ENCODE data around the gene NFATC2IP.
"Not testable (repeated sequence)": the region's sequence is repeated elsewhere in the genome, so short reads cannot be mapped to it uniquely, and the experiment has no call there.

NFATC2IP gene

DNA sequence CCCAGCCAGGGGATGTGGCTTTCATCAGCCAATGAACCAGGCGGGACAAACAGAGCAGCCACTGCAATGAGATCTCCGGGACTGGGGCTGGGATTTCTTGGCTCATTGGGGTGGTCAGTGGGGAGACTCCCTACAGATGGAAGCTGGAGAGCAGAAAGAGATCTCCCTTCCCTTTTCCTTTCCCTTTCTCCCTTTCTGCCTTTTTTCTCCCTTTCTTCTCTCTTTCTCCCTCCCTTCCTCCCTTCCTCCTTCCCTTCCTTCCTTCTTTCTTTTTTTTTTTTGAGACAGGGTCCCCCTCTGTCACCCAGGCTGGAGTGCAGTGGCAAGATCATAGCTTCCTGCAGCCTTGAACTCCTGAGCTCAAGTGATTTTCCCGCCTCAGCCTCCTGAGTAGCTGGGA is 48.1 kb downstream of the NFATC2IP start:
- no peak for DNase-seq (ENCODE audit: low read depth)

DNA sequence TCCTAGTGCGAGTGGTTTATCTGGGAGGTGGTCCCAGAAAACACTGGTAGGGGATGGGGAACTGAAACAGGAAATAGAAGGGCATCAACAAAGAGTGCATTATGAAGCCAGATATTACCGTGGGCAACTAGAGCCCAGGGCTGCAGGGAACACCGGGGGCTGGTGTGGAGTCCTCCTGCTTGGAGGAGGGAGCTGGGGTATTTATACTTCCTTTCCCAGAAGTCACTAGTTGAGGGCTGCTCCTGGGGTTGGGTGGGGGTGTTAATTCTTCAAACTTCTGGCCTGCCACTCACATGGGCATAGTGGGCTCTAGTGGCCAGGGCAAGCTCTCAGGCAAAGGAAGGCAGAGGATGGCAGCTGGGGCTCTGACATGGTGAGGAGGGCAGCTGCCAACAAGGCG is 48.8 kb downstream of the NFATC2IP start:
- DNase-seq (ENCODE audit: low read depth), result no peak

DNA sequence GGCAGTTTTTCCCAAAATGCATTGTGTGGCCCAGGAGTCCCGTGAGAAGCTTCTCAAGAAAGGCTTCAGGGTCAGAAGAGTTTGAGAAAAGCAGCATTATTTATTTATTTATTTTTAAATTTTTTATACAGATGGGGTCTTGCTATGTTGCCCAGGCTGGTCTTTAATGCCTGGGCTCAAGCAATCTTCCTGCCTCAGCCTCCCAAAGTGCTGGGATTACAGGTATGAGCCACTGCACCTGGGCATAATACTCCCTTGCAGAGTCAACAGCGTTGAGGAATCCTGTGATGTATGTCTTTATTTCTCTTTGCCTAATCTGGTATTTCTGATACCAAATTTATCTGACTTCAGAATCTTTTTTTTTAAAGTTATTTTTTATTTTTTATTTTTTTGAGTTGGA is 49.3 kb downstream of the NFATC2IP start:
- DNase-seq (ENCODE audit: low read depth), result no peak

DNA sequence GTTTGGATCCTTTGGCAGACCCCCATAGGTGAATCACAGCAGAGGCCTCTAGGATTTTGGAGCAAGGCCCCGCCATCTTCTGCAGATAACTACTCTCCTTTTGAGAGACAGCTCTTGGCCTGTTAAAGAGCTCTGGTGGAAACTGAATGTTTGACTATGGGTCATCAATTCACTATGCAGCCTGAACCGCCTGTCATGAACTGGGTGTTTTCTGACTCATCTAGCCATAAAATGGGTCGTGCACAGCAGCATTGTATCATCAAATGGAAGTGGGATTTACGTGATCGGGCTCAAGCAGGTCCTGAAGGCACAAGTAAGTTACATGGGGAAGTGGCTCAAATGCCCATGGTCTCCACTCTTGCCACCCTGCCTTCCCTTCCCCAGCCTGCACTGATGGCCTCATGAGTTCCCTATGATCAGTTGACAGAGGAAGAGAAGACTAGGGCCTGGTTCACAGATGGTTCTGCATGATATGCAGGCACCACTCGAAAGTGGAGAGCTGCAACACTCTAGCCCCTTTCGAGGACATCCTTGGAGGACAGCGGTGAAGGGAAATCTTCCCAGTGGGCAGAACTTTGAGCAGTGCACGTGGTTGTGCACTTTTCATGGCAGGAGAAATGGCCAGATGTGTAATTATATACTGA is 53.9 kb downstream of the NFATC2IP start:
- not testable (repeated sequence) for DNase-seq (ENCODE audit: low read depth)

DNA sequence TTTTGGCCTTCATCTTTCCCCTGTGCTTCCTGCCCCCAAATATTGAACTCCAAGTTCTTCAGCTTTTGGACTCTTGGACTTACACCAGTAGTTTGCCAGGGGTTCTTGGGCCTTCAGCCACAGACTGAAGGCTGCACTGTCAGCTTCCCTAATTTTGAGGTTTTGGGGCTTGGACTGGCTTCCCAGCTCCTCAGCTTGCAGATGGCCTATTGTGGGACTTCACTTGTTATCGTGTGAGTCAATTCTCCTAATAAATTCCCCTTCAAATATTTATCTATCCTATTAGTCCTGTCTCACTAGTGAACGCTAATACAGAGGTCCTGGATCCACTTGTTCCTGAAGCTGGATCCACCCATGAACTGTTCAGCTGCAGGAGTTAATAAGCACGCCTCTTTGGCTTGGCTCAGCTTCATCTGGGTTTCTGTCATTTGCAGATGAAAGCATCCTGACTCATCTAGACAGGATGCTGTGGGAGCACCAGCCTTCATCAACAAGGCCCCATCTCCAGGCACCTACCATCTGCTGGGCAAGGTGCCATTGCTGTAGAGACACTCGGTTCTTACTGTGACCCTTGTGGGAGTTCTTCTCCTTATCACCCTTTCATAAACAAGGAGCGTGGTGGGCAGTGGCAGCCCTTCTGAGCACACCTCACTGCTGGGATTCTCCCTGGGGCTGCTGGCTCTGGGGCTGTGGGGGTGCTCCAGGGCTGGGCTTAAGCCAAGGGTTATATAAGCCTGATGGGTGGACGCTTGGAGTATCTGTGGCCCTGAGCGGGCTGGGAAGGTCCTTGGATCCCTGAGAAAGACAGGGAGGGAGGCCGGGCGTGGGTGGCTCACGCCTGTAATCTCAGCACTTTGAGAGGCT is 57.2 kb downstream of the NFATC2IP start:
- DNase-seq (ENCODE audit: low read depth), result peak; percentile 48

DNA sequence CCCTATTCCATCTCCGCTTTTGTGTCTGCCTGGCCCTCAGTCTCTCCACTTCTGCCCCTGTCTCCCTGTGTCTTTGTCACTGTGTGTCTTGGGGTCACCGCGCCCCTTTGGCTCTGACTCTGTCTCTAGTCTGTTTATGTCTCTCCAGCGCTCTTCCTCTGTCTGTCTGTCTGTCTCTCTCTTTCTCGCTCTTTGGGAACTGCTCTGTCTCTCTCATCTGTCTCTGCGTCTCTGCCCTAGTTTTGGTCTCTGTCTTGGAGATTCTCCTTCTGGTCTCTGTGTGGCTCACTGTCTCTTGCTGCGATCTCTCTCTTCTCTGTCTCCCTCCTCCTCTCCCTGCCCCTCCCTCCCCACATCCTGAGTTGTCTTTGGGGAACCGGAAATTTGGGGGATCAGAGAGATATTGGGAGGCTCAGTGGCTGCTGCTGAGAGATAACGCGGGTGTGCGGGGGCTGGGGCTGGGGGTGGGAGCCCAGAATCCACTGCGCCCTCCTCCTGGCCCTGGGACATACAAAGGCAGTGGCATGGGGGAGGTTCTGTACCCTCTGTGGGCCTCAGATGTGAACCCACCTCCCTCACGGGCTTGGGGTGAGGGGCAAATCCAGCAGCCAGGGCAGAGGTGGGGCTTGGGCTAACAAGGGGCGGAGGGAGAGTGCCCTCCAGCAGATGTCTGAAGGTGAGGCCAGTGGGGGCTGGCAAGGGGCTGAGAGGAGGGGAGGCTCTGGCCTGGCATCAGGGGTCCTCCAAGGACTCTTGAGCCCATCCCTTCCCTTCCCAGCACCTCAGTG is 58.5 kb downstream of the NFATC2IP start:
- peak; percentile 41 for DNase-seq (ENCODE audit: low read depth)

DNA sequence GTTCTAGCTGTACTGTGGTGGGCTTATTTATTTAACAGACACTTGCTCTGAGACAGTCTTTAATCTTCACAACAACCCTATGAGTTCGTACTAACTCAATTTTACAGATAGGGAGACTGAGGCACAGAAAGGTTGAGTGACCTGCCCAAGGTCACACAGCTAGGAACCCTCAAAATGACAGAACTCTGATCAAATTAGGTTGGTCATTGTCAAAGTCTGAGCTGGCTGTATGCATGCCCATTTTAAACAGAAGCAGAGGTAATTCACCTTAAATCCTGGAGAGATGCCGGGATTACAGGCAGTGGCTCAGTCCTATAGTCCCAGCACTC is 59.1 kb downstream of the NFATC2IP start:
- DNase-seq (ENCODE audit: low read depth), result no peak

DNA sequence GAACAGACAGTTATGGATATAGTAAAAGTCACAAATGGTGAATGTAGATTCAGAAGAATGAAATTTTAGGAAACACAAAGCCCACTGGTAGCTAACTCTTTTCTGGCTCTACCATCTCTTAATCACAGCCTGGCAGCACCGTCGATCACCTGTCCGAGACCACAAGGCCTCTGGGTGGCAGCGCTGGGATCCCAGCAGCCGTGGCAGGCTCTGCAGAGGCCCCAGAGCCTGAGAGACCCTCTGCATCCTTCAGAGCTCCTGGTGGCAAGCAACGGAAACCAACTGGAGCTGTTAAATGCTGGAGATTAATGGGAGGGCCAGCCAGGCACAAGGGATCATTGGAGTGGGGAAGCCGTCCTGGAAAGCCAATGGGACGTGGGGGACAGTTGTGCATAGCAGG is 60.4 kb downstream of the NFATC2IP start:
- DNase-seq (ENCODE audit: low read depth), result no peak

DNA sequence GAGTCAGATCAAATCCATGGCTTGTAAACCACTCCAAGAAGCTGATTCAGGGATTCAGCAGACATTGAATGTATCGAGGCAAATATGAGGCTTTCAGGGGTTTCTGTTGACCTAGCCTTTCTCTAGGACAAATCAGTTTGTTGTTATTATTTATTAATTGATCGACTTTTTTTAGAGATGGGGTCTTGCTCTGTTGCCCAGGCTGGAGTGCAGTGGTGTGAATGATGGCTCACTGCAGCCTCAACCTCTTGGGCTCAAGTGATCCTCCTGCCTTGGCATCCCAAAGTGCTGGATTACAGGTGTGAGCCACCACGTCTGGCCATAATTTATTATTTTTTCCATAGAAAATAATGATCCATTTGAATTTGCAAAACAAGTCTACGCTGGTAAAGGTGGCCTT is 61.1 kb downstream of the NFATC2IP start:
- no peak for DNase-seq (ENCODE audit: low read depth)

DNA sequence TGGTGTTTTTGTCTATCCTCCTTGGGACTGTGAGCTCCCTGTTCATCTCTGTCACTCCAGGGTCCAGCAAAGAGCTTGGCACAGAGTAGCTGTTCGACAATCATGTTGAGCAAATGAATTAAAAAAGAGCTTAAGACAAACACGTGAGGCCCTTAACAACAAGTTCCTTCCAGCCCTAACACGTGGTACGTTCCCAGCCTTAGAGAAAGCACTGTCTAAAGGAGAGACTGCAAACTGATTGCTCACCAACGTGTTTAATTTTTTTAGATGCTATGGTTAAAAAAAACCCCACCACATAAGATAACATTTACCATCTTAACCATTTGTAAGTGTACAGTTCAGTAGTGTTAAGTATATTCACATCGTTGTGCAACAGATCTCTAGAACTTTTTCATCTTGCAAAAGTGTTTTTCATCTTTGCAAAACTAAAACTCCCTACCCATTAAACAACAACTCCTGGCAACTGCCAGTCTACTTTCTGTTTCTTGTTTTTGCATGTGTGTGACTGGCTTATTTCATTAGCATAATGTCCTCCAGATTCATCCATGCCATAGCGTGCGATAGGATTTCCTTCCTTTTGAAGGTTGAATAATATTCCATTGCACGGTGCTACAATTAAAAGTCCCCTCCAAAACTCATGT is 62.3 kb downstream of the NFATC2IP start:
- no peak for DNase-seq (ENCODE audit: low read depth)

DNA sequence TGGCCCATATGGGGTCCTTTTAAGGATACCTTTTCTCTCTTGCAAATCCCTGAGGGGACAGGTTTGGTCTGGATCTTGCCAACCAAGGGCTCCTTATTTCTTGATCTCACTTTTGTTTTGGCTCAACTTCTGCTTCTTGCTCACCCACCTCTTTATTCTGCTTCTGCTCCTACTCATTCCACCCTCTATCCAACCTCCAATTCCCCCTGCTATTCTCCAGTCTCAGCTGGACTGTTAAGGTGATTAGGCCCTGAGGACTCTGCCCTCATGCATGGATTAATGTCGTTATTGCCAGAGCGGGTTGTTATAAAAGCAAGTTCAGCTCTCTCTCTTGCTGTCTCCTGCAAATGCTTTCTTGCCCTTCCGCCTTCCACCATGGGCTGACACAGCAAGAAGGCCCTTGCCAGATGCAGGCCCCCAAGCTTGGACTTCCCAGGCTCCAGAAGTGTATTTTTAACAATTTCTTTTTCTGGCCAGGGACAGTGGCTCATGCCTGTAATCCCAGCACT is 63.9 kb downstream of the NFATC2IP start:
- DNase-seq (ENCODE audit: low read depth), result no peak
